LHCN-M2 (cell line): Measurements from ENCODE around the gene TPH2. TPM values are rescaled to one million over a fixed set of nuclear protein-coding genes. Genes with fewer than 3 reads are reported as not detected.

Source experiments
- total RNA-seq: library from RNA; depleted of rRNA; stranded (reverse); fragments of >200 nt; gene quantifications from 2 replicates; pipeline ENCODE4 v1.2.3, GENCODE V29; 2014; rRNA removed

Gene TPH2
- total RNA-seq, 1 experiment from 2014 or later = not detected

Other genes starting within 250 kb of the TPH2 start
- gene RAB21, start 184.0 kb upstream of the TPH2 start, total RNA-seq = 29.9 and 37.0 TPM in 2 replicates
- 10.8 and 15.2 TPM in 2 replicates for gene TBC1D15, start 99.1 kb upstream of the TPH2 start, total RNA-seq